NCI-H187 (cell line): ENCODE results near the gene DYNLT2.
"Not testable (repeated sequence)": the region's sequence is repeated elsewhere in the genome, so short reads cannot be mapped to it uniquely, and the experiment has no call there.

ENCODE experiments used
- DNase-seq, 2 experiments: peaks; one replicate each; lab custom pipeline; 2025; lab: John Stamatoyannopoulos, UW

Gene DYNLT2

GRCh38 chr6:169701311-169701953, 49.9 kb downstream of the DYNLT2 start:
- DNase-seq = no peak

GRCh38 chr6:169700296-169700695, 51.1 kb downstream of the DYNLT2 start:
- no peak for DNase-seq

- DNase-seq = not testable (repeated sequence)
These were observed 54.3 kb downstream of the DYNLT2 start for GRCh38 chr6:169697115-169697514.

GRCh38 chr6:169695131-169695530, 56.2 kb downstream of the DYNLT2 start:
- no peak for DNase-seq

- no peak for DNase-seq
These were observed 58.9 kb downstream of the DYNLT2 start for GRCh38 chr6:169692516-169692915.

GRCh38 chr6:169691260-169691659, 60.1 kb downstream of the DYNLT2 start:
- no peak for DNase-seq
